ENCODE data around the gene NPC1L1.

- TF ChIP-seq GATA2 (IDR thresholded peaks at IDR 0.05; ENCODE audit: low read depth, low read length) (no peak), GATA3 (IDR thresholded peaks at IDR 0.05; ENCODE audit: low read depth, low read length) (no peak)
These were observed 29.9 kb downstream of the NPC1L1 start for GRCh38 chr7:44511236-44511635.
